Liver (tissue), 9 donors: ENCODE results near the gene OPTC. TPM values are rescaled to one million over a fixed set of nuclear protein-coding genes. Genes with fewer than 3 reads are reported as not detected.

ENCODE experiments used
- DNase-seq: peaks from one replicate; pipeline ENCODE4 v3.0.0-alpha.2; 2017; ENCODE audit warnings: low spot score
- H3K27ac ChIP-seq, 2 donors: one replicate each; pipeline ENCODE4 v1.7.0; 2013; ENCODE audit warnings: inconsistent platforms in 2 of 2, low read length in 2 of 2, control low read depth in 1 of 2, low read depth in 1 of 2, mild to moderate bottlenecking in 1 of 2
- H3K27me3 ChIP-seq, 4 donors: one replicate each; pipeline versions ENCODE4 v1.6.1 to v1.7.0; 2013; ENCODE audit warnings: low read length in 3 of 4, inconsistent platforms in 1 of 4, mild to moderate bottlenecking in 1 of 4, moderate library complexity in 1 of 4; ENCODE audit not compliant: control insufficient read depth in 4 of 4, insufficient read depth in 4 of 4
- H3K36me3 ChIP-seq, 4 donors: one replicate each; pipeline versions ENCODE4 v1.6.1 to v1.7.0; 2013; ENCODE audit warnings: low read length in 3 of 4, mild to moderate bottlenecking in 3 of 4, low read depth in 1 of 4, moderate library complexity in 1 of 4; ENCODE audit not compliant: control insufficient read depth in 4 of 4, insufficient read depth in 3 of 4
- H3K4me1 ChIP-seq, 4 donors: one replicate each; pipeline versions ENCODE4 v1.6.1 to v1.7.0; 2013; ENCODE audit warnings: low read length in 3 of 4, mild to moderate bottlenecking in 3 of 4, moderate library complexity in 1 of 4; ENCODE audit not compliant: control insufficient read depth in 4 of 4, insufficient read depth in 4 of 4
- H3K4me3 ChIP-seq, 3 donors: one replicate each; pipeline versions ENCODE4 v1.6.1 to v1.7.0; 2013; ENCODE audit warnings: low read length in 3 of 3, control low read depth in 1 of 3, low read depth in 1 of 3, mild to moderate bottlenecking in 1 of 3
- H3K9ac ChIP-seq, 2 donors: one replicate each; pipeline ENCODE4 v1.7.0; 2013; ENCODE audit warnings: low read length in 2 of 2, mild to moderate bottlenecking in 2 of 2, moderate library complexity in 2 of 2, control low read depth in 1 of 2, low read depth in 1 of 2
- H3K9me3 ChIP-seq, 4 donors: one replicate each; pipeline versions ENCODE4 v1.6.1 to v1.7.0; 2013; ENCODE audit warnings: low read length in 3 of 4; ENCODE audit not compliant: control insufficient read depth in 4 of 4
- EGR1 ChIP-seq, 2 donors: IDR thresholded peaks; 2 replicates each; pipeline ENCODE4 v1.6.1; 2016 to 2018; ENCODE audit warnings: antibody characterized with exemption in 2 of 2, low read depth in 2 of 2
- FOXA1 ChIP-seq: IDR thresholded peaks from 2 replicates; pipeline ENCODE4 v1.6.1; 2016; ENCODE audit warnings: antibody characterized with exemption
- FOXA2 ChIP-seq: IDR thresholded peaks from 2 replicates; pipeline ENCODE4 v1.6.1; 2016; ENCODE audit warnings: antibody characterized with exemption
- GABPA ChIP-seq, 2 donors: IDR thresholded peaks in 1 of 2; conservative IDR thresholded peaks in 1 of 2; 2 replicates each; pipeline ENCODE4 v1.6.1; 2016; ENCODE audit warnings: antibody characterized with exemption in 2 of 2, mild to moderate bottlenecking in 1 of 2, moderate library complexity in 1 of 2
- HNF4A ChIP-seq, 2 donors: conservative IDR thresholded peaks; 2 replicates each; pipeline ENCODE4 v1.6.1; 2016; ENCODE audit warnings: antibody characterized with exemption in 2 of 2, mild to moderate bottlenecking in 2 of 2
- HNF4G ChIP-seq: IDR thresholded peaks from 2 replicates; pipeline ENCODE4 v1.6.1; 2016; ENCODE audit warnings: antibody characterized with exemption
- JUND ChIP-seq, 2 donors: IDR thresholded peaks; 2 replicates each; pipeline ENCODE4 v1.6.1; 2016; ENCODE audit warnings: antibody characterized with exemption in 2 of 2
- NR2F2 ChIP-seq: IDR thresholded peaks from 2 replicates; pipeline ENCODE4 v1.6.1; 2016; ENCODE audit warnings: antibody characterized with exemption
- RAD21 ChIP-seq, 2 donors: IDR thresholded peaks; 2 replicates each; pipeline ENCODE4 v1.6.1; 2016; ENCODE audit warnings: antibody characterized with exemption in 2 of 2, mild to moderate bottlenecking in 2 of 2
- REST ChIP-seq: IDR thresholded peaks from 2 replicates; pipeline ENCODE4 v1.6.1; 2016; ENCODE audit warnings: antibody characterized with exemption, mild to moderate bottlenecking
- RXRA ChIP-seq, 2 donors: IDR thresholded peaks; 2 replicates each; pipeline ENCODE4 v1.6.1; 2017 to 2018; ENCODE audit warnings: antibody characterized with exemption in 2 of 2, mild to moderate bottlenecking in 1 of 2
- SP1 ChIP-seq: IDR thresholded peaks from 2 replicates; pipeline ENCODE4 v1.6.1; 2018; ENCODE audit warnings: antibody characterized with exemption, mild to moderate bottlenecking
- TAF1 ChIP-seq: conservative IDR thresholded peaks from 2 replicates; pipeline ENCODE4 v1.6.1; 2016; ENCODE audit warnings: antibody characterized with exemption, mild to moderate bottlenecking
- YY1 ChIP-seq: IDR thresholded peaks from 2 replicates; pipeline ENCODE4 v1.6.1; 2016; ENCODE audit warnings: antibody characterized with exemption, mild to moderate bottlenecking
- ZBTB33 ChIP-seq: IDR thresholded peaks from 2 replicates; pipeline ENCODE4 v1.6.1; 2016; ENCODE audit warnings: antibody characterized with exemption
- WGBS: extraction: QIAGEN DNeasy Blood & Tissue Kit; methylation state at CpG from one replicate; pipeline ENCODE4 v1.1.7; 2013; 5-methylcytosine and 5-hydroxymethylcytosine counted together
- polyA plus RNA-seq, 2 donors: library from polyadenylated mRNA; stranded (reverse) in 1 of 2; unstranded in 1 of 2; fragments of 200-250 nt in 1 of 2; fragments of >200 nt in 1 of 2; fragmentation: Nextera tagmentation in 1 of 2; extraction: Ambion mirVana in 1 of 2; gene quantifications; one replicate each; pipeline versions ENCODE4 v1.2.1 to v1.2.3, GENCODE V29; 2013 to 2015
- total RNA-seq, 2 donors: library from RNA; depleted of rRNA; stranded (reverse); fragments of >200 nt; gene quantifications; one replicate each; pipeline ENCODE4 v1.2.3, GENCODE V29; 2014
- TF ChIP-seq, protein P1 (sequence below): fragments of 150-350 bp; IDR thresholded peaks from 2 replicates; pipeline ENCODE4 v1.5.1; 2017; ENCODE audit warnings: improper control_type of control experiment, low read depth, low read length; ENCODE audit not compliant: missing input control
- TF ChIP-seq, protein P2 (sequence below): IDR thresholded peaks from 2 replicates; pipeline ENCODE4 v1.6.1; 2016; ENCODE audit warnings: antibody characterized with exemption
- donor health status: healthy.
- donor health status: healthy.
- donor health status: healthy.
- donor health status: healthy.
- donor health status: healthy.

OPTC gene
- total and polyA plus RNA-seq, 4 donors: not detected

- no peak for TF ChIP-seq GABPA (IDR thresholded peaks at IDR 0.05 in 1 of 2, conservative IDR thresholded peaks at IDR 0.05 in 1 of 2)
- no peak for TF ChIP-seq FOXA1
- TF ChIP-seq RXRA (IDR thresholded peaks at IDR 0.05): no peak
- TF ChIP-seq HNF4A (conservative IDR thresholded peaks at IDR 0.05): no peak
- TF ChIP-seq, protein P1, sequence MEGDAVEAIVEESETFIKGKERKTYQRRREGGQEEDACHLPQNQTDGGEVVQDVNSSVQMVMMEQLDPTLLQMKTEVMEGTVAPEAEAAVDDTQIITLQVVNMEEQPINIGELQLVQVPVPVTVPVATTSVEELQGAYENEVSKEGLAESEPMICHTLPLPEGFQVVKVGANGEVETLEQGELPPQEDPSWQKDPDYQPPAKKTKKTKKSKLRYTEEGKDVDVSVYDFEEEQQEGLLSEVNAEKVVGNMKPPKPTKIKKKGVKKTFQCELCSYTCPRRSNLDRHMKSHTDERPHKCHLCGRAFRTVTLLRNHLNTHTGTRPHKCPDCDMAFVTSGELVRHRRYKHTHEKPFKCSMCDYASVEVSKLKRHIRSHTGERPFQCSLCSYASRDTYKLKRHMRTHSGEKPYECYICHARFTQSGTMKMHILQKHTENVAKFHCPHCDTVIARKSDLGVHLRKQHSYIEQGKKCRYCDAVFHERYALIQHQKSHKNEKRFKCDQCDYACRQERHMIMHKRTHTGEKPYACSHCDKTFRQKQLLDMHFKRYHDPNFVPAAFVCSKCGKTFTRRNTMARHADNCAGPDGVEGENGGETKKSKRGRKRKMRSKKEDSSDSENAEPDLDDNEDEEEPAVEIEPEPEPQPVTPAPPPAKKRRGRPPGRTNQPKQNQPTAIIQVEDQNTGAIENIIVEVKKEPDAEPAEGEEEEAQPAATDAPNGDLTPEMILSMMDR: no peak
- no peak for TF ChIP-seq EGR1 (IDR thresholded peaks at IDR 0.05; ENCODE audit: low read depth in 2 of 2)
- TF ChIP-seq HNF4G: no peak
- TF ChIP-seq JUND (IDR thresholded peaks at IDR 0.05): no peak
- no peak for TF ChIP-seq SP1
- no peak for TF ChIP-seq TAF1
- no peak for TF ChIP-seq REST
- TF ChIP-seq FOXA2: no peak
- no peak for TF ChIP-seq NR2F2
- TF ChIP-seq, protein P2, sequence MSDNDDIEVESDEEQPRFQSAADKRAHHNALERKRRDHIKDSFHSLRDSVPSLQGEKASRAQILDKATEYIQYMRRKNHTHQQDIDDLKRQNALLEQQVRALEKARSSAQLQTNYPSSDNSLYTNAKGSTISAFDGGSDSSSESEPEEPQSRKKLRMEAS: no peak
- no peak for TF ChIP-seq ZBTB33
- no peak for TF ChIP-seq RAD21 (IDR thresholded peaks at IDR 0.05)
- no peak overlapping the region for H3K27ac ChIP-seq
- H3K4me1 ChIP-seq: peaks cover 0 to 6% (median 0%) of the 10 kb centered on the region in 4 donors
- no peak overlapping the region for H3K9ac ChIP-seq
- 74% methylated on average over 5 of the region's 5 CpGs for WGBS
- peaks cover 0 to 3% (median 0%) of the 10 kb centered on the region in 4 donors for H3K27me3 ChIP-seq
- no peak for DNase-seq
- no peaks in the 10 kb centered on the region for H3K36me3 ChIP-seq
- H3K4me3 ChIP-seq: no peak overlapping the region
- H3K9me3 ChIP-seq: no peaks in the 10 kb centered on the region
Measured at GRCh38 chr1:203464226-203464625, 29.7 kb upstream of the OPTC start.

GRCh38 chr1:203464743-203465142, 29.2 kb upstream of the OPTC start:
- no peaks in the 10 kb centered on the region for H3K9me3 ChIP-seq
- DNase-seq: no peak
- H3K9ac ChIP-seq: no peak overlapping the region
- no peak overlapping the region for H3K4me3 ChIP-seq
- peaks cover 0 to 3% (median 0%) of the 10 kb centered on the region in 4 donors for H3K27me3 ChIP-seq
- no peak overlapping the region for H3K27ac ChIP-seq
- H3K4me1 ChIP-seq: peaks cover 0 to 6% (median 0%) of the 10 kb centered on the region in 4 donors
- WGBS: 93% methylated on average over 3 of the region's 3 CpGs
- no peak for TF ChIP-seq RXRA (IDR thresholded peaks at IDR 0.05)
- TF ChIP-seq SP1: no peak
- TF ChIP-seq HNF4G: no peak
- TF ChIP-seq ZBTB33: no peak
- no peak for TF ChIP-seq RAD21 (IDR thresholded peaks at IDR 0.05)
- no peak for TF ChIP-seq YY1
- TF ChIP-seq, protein P2: no peak
- no peak for TF ChIP-seq JUND (IDR thresholded peaks at IDR 0.05)
- no peaks in the 10 kb centered on the region for H3K36me3 ChIP-seq
